HL-60 (cell line): ENCODE data around the gene PTGS1.
"Not testable (repeated sequence)": the region's sequence is repeated elsewhere in the genome, so short reads cannot be mapped to it uniquely, and the experiment has no call there.

Source experiments
- DNase-seq, 2 experiments: peaks; one replicate each; pipeline ENCODE4 v3.0.0-alpha.2; 2010 to 2020; ENCODE audit warnings: low read depth in 1 of 2, low spot score in 1 of 2
- H3K27ac ChIP-seq: fragments of 250-450 bp; sonication (Bioruptor Pico); replicated peaks from 2 replicates; pipeline ENCODE4 v1.5.1; 2020; ENCODE audit warnings: mild to moderate bottlenecking, moderate library complexity
- H3K27me3 ChIP-seq: fragments of 250-450 bp; sonication (Bioruptor Pico); 2 replicates; pipeline ENCODE4 v1.5.1; 2021; ENCODE audit warnings: mild to moderate bottlenecking, moderate library complexity; ENCODE audit not compliant: insufficient read depth, poor library complexity, severe bottlenecking
- H3K4me3 ChIP-seq: replicated peaks from 2 replicates; pipeline ENCODE4 v1.5.1; 2011; ENCODE audit warnings: mild to moderate bottlenecking, control low read depth, low read length; ENCODE audit not compliant: insufficient read depth
- CTCF ChIP-seq: IDR thresholded peaks from one replicate; pipeline ENCODE4 v1.5.1; 2011; ENCODE audit warnings: low read length, control low read depth, inconsistent platforms; ENCODE audit not compliant: insufficient read depth
- GABPA ChIP-seq: IDR thresholded peaks from 2 replicates; pipeline ENCODE4 v1.6.1; 2012; ENCODE audit warnings: low read depth
- POLR2AphosphoS5 ChIP-seq: IDR thresholded peaks from 2 replicates; pipeline ENCODE4 v1.6.1; 2012; ENCODE audit warnings: low read depth
- REST ChIP-seq: IDR thresholded peaks from 2 replicates; pipeline ENCODE4 v1.6.1; 2012; ENCODE audit warnings: low read depth; ENCODE audit not compliant: insufficient replicate concordance
- SPI1 ChIP-seq: IDR thresholded peaks from 2 replicates; pipeline ENCODE4 v1.6.1; 2012; ENCODE audit warnings: low read depth, mild to moderate bottlenecking, borderline replicate concordance
- long read RNA-seq: library from polyadenylated mRNA; unstranded; transcript quantifications from one replicate; pipeline ENCODE4 v2.0.0, GENCODE V29; 2020

The PTGS1 gene
- long read RNA-seq, full-length matches to known transcripts: 58 of 90 reads
- long read RNA-seq, partial matches to known transcripts: 9 of 90 reads
- long read RNA-seq, other reads (novel, unspliced or antisense): 23 of 90 reads

GRCh38 chr9:122370869-122371755 is at the start of gene PTGS1:
Gene PTGS1 (plus strand): TSS chr9:122371024. CDS start chr9:122371085, 61 bp downstream.
- Histone ChIP-seq H3K27ac (peak within 1 kb of the TSS; percentile 77), H3K27me3 (no peaks in the 10 kb centered on the region), H3K4me3 (peak within 1 kb of the TSS; percentile 64)
- peak in 1 of 2 experiments; percentile 77 for DNase-seq
- TF ChIP-seq POLR2AphosphoS5: no peak
- peak; percentile 54; the same call in 1 of the 2 replicates for TF ChIP-seq SPI1

GRCh38 chr9:122322553-122322952 is 48.3 kb upstream of the PTGS1 start:
- no peak overlapping the region for H3K27ac ChIP-seq
- H3K27me3 ChIP-seq: no peaks in the 10 kb centered on the region
- TF ChIP-seq GABPA (no peak), REST (no peak), POLR2AphosphoS5 (no peak), CTCF (no peak), SPI1 (no peak)
- no peak for DNase-seq
- no peak overlapping the region for H3K4me3 ChIP-seq

GRCh38 chr9:122324665-122325064 is 46.2 kb upstream of the PTGS1 start:
- not testable (repeated sequence) for H3K4me3 ChIP-seq, DNase-seq, H3K27me3 ChIP-seq, H3K27ac ChIP-seq
- TF ChIP-seq SPI1: peak; percentile 41; the same call in 1 of the 2 replicates

GRCh38 chr9:122325124-122325523 is 45.7 kb upstream of the PTGS1 start:
- TF ChIP-seq GABPA (no peak), REST (no peak), CTCF (no peak), SPI1 (no peak), POLR2AphosphoS5 (no peak)
- H3K27ac ChIP-seq: no peak overlapping the region
- no peaks in the 10 kb centered on the region for H3K27me3 ChIP-seq
- DNase-seq: no peak
- H3K4me3 ChIP-seq: no peak overlapping the region
